K562 (cell line): Measurements from ENCODE around the gene WDR46. TPM values are rescaled to one million over a fixed set of nuclear protein-coding genes. Genes with fewer than 3 reads are reported as not detected.

ENCODE experiments used
- ARNT ChIP-seq, 2 experiments: fragments of 450-650 bp; IDR thresholded peaks; 2 replicates each; pipeline ENCODE4 v1.6.1; 2016; ENCODE audit warnings: mild to moderate bottlenecking in 1 of 2
- CC2D1A ChIP-seq: fragments of 450-650 bp; IDR thresholded peaks from 2 replicates; pipeline ENCODE4 v1.6.1; 2017; ENCODE audit warnings: mild to moderate bottlenecking
- CHD4 ChIP-seq: fragments of 200-600 bp; sonication (generic); IDR thresholded peaks from 3 replicates; pipeline ENCODE4 v1.6.1; 2012; ENCODE audit warnings: low read depth, mild to moderate bottlenecking, mixed read lengths, low read length, inconsistent platforms; ENCODE audit not compliant: insufficient read depth, insufficient replicate concordance, poor library complexity, severe bottlenecking
- ERF ChIP-seq: fragments of 450-650 bp; formaldehyde crosslinking; IDR thresholded peaks from 2 replicates; pipeline ENCODE4 v1.4.0; 2020; ENCODE audit warnings: mild to moderate bottlenecking, mixed read lengths
- GTF2E2 ChIP-seq: fragments of 200-800 bp; sonication (Bioruptor generic); IDR thresholded peaks from 2 replicates; pipeline ENCODE4 v1.6.1; 2016; ENCODE audit warnings: missing genetic modification characterization, missing compliant biosample characterization
- MAFF ChIP-seq: IDR thresholded peaks from 2 replicates; pipeline ENCODE4 v1.6.1; 2012; ENCODE audit warnings: low read length, improper control_type of control experiment
- MECOM ChIP-seq: fragments of 250-450 bp; sonication (Bioruptor Pico); IDR thresholded peaks from 2 replicates; pipeline ENCODE4 v1.8.0; 2022; ENCODE audit warnings: inconsistent platforms
- MEF2D ChIP-seq: conservative IDR thresholded peaks from 2 replicates; pipeline ENCODE4 v1.6.1; 2016; ENCODE audit warnings: low read depth, missing genetic modification characterization, missing compliant biosample characterization
- SMARCE1 ChIP-seq: fragments of 450-650 bp; IDR thresholded peaks from 2 replicates; pipeline ENCODE4 v1.7.1; 2016; ENCODE audit warnings: mild to moderate bottlenecking
- ZNF263 ChIP-seq: sonication (generic); formaldehyde crosslinking; IDR thresholded peaks from 2 replicates; pipeline ENCODE4 v1.8.0; 2022; ENCODE audit warnings: mild to moderate bottlenecking, missing genetic modification reagents, borderline replicate concordance
- ZNF740 ChIP-seq, 3 experiments: fragments of 200-800 bp in 1 of 3; sonication (Bioruptor generic) in 1 of 3; sonication (generic) in 1 of 3; formaldehyde crosslinking in 1 of 3; IDR thresholded peaks; 2 replicates each; pipeline versions ENCODE4 v1.6.1 to v1.8.0; 2016 to 2022; ENCODE audit warnings: mild to moderate bottlenecking in 2 of 3, missing compliant biosample characterization in 2 of 3, missing genetic modification characterization in 2 of 3, missing genetic modification reagents in 1 of 3
- polyA plus RNA-seq, 8 experiments: library from polyadenylated mRNA; depleted of rRNA in 4 of 8; stranded (reverse) in 5 of 8; unstranded in 3 of 8; fragments of >200 nt; fragmentation: Nextera tagmentation in 2 of 8; fragmentation: Illumina TruSeq in 1 of 8; extraction: Ambion mirVana in 2 of 8; extraction: Trizol in 1 of 8; gene quantifications; 2 replicates each; pipeline versions ENCODE4 v1.2.1 to v1.2.3, GENCODE V29; 2011 to 2014; ENCODE audit warnings: inconsistent platforms in 1 of 8, missing spikeins in 1 of 8
- total RNA-seq, 7 experiments: library from RNA; depleted of rRNA in 6 of 7; stranded (reverse); fragments of >200 nt in 6 of 7; fragmentation: Illumina TruSeq in 2 of 7; extraction: Trizol in 2 of 7; gene quantifications; 2 replicates each; pipeline versions ENCODE4 v1.2.1 to v1.2.3, GENCODE V29; 2011 to 2021; ENCODE audit warnings: low replicate concordance in 1 of 7
- TF ChIP-seq, protein P1 (sequence below), 2 experiments: fragments of 450-650 bp; IDR thresholded peaks; 2 replicates each; pipeline ENCODE4 v1.6.1; 2018; ENCODE audit warnings: mild to moderate bottlenecking in 2 of 2, low read depth in 1 of 2; ENCODE audit not compliant: partially characterized antibody in 2 of 2
- TF ChIP-seq, protein P2 (sequence below): fragments of 250-450 bp; sonication (Bioruptor Pico); IDR thresholded peaks from 2 replicates; pipeline ENCODE4 v1.5.0; 2021
- TF ChIP-seq, protein P3 (sequence below): fragments of 450-650 bp; IDR thresholded peaks from 2 replicates; pipeline ENCODE4 v1.6.1; 2017; ENCODE audit warnings: antibody characterized with exemption, mild to moderate bottlenecking
- TF ChIP-seq, protein P4 (sequence below): sonication (generic); formaldehyde crosslinking; IDR thresholded peaks from 2 replicates; pipeline ENCODE4 v1.5.0; 2020; ENCODE audit warnings: missing genetic modification reagents

The WDR46 gene
- total and polyA plus RNA-seq, 9 of the 15 experiments (the other 6 are each of a cell fraction or from before 2014, with no cell fraction given), result 8.9 to 146 (median 93.1) TPM

GRCh38 chr6:33248643-33248931, 40.5 kb downstream of the WDR46 start (continued):
- TF ChIP-seq, protein P1, sequence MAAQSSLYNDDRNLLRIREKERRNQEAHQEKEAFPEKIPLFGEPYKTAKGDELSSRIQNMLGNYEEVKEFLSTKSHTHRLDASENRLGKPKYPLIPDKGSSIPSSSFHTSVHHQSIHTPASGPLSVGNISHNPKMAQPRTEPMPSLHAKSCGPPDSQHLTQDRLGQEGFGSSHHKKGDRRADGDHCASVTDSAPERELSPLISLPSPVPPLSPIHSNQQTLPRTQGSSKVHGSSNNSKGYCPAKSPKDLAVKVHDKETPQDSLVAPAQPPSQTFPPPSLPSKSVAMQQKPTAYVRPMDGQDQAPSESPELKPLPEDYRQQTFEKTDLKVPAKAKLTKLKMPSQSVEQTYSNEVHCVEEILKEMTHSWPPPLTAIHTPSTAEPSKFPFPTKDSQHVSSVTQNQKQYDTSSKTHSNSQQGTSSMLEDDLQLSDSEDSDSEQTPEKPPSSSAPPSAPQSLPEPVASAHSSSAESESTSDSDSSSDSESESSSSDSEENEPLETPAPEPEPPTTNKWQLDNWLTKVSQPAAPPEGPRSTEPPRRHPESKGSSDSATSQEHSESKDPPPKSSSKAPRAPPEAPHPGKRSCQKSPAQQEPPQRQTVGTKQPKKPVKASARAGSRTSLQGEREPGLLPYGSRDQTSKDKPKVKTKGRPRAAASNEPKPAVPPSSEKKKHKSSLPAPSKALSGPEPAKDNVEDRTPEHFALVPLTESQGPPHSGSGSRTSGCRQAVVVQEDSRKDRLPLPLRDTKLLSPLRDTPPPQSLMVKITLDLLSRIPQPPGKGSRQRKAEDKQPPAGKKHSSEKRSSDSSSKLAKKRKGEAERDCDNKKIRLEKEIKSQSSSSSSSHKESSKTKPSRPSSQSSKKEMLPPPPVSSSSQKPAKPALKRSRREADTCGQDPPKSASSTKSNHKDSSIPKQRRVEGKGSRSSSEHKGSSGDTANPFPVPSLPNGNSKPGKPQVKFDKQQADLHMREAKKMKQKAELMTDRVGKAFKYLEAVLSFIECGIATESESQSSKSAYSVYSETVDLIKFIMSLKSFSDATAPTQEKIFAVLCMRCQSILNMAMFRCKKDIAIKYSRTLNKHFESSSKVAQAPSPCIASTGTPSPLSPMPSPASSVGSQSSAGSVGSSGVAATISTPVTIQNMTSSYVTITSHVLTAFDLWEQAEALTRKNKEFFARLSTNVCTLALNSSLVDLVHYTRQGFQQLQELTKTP (IDR thresholded peaks at IDR 0.05; ENCODE audit: low read depth in 1 of 2, partially characterized antibody in 2 of 2), result peak in 1 of 2 experiments; percentile 40
- TF ChIP-seq, protein P2, sequence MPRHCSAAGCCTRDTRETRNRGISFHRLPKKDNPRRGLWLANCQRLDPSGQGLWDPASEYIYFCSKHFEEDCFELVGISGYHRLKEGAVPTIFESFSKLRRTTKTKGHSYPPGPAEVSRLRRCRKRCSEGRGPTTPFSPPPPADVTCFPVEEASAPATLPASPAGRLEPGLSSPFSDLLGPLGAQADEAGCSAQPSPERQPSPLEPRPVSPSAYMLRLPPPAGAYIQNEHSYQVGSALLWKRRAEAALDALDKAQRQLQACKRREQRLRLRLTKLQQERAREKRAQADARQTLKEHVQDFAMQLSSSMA, result peak; percentile 16; the same call in 1 of the 2 replicates
- peak; percentile 48; the same call in 1 of the 2 replicates for TF ChIP-seq ZNF263 (CRISPR knock-in tag)
- TF ChIP-seq CC2D1A, result no peak
- peak; percentile 9; the same call in 1 of the 2 replicates for TF ChIP-seq ZNF740 (CRISPR knock-in tag; IDR thresholded peaks at IDR 0.05)
- TF ChIP-seq ZNF740 (tag; IDR thresholded peaks at IDR 0.05), result no peak
- TF ChIP-seq ERF (CRISPR knock-in tag), result peak; percentile 19; the same call in 1 of the 2 replicates
- TF ChIP-seq SMARCE1, result no peak
- 0 out of 2 replicates have a peak, but pooled peaks have one; percentile 4 for TF ChIP-seq GTF2E2
- TF ChIP-seq MECOM (CRISPR knock-in tag), result no peak
- no peak for TF ChIP-seq MAFF
- TF ChIP-seq, protein P3, sequence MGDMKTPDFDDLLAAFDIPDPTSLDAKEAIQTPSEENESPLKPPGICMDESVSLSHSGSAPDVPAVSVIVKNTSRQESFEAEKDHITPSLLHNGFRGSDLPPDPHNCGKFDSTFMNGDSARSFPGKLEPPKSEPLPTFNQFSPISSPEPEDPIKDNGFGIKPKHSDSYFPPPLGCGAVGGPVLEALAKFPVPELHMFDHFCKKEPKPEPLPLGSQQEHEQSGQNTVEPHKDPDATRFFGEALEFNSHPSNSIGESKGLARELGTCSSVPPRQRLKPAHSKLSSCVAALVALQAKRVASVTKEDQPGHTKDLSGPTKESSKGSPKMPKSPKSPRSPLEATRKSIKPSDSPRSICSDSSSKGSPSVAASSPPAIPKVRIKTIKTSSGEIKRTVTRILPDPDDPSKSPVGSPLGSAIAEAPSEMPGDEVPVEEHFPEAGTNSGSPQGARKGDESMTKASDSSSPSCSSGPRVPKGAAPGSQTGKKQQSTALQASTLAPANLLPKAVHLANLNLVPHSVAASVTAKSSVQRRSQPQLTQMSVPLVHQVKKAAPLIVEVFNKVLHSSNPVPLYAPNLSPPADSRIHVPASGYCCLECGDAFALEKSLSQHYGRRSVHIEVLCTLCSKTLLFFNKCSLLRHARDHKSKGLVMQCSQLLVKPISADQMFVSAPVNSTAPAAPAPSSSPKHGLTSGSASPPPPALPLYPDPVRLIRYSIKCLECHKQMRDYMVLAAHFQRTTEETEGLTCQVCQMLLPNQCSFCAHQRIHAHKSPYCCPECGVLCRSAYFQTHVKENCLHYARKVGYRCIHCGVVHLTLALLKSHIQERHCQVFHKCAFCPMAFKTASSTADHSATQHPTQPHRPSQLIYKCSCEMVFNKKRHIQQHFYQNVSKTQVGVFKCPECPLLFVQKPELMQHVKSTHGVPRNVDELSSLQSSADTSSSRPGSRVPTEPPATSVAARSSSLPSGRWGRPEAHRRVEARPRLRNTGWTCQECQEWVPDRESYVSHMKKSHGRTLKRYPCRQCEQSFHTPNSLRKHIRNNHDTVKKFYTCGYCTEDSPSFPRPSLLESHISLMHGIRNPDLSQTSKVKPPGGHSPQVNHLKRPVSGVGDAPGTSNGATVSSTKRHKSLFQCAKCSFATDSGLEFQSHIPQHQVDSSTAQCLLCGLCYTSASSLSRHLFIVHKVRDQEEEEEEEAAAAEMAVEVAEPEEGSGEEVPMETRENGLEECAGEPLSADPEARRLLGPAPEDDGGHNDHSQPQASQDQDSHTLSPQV, result peak; percentile 57; the same call in 1 of the 2 replicates
- TF ChIP-seq CHD4, result peak; percentile 33
- peak; percentile 52 to 88; a peak in 2 of 4 replicates for TF ChIP-seq ARNT (IDR thresholded peaks at IDR 0.05)
- TF ChIP-seq MEF2D, result no peak
- TF ChIP-seq, protein P4, sequence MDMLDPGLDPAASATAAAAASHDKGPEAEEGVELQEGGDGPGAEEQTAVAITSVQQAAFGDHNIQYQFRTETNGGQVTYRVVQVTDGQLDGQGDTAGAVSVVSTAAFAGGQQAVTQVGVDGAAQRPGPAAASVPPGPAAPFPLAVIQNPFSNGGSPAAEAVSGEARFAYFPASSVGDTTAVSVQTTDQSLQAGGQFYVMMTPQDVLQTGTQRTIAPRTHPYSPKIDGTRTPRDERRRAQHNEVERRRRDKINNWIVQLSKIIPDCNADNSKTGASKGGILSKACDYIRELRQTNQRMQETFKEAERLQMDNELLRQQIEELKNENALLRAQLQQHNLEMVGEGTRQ (CRISPR knock-in tag), result no peak
